Measurements from ENCODE around the gene ANKRD34B.
A peak's percentile ranks its signal among the peaks of the same experiment; 100 is the strongest.
"Not testable (repeated sequence)": the region's sequence is repeated elsewhere in the genome, so short reads cannot be mapped to it uniquely, and the experiment has no call there.

The ANKRD34B gene

DNA sequence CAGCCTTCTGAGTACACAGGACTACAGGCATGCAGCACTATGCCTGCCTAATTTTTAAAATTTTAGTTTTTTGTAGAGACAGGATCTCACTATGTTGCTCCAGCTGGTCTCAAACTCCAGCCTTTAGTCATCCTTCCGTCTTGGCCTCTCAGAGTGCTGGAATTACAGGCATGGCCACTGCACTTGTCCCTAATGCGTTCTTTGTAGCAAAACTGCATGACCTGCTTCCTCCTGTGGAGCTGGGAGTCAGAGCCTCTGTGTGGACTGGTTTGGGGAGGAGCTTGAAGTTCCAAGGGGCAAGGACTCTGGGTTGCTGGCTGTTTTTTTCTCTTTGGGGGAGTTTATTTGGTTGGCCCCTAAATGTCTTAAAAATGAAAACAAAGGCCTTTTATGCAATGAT lies 22.7 kb upstream of the ANKRD34B start:
- FAIRE-seq (no peak), DNase-seq (ENCODE audit: insufficient read length) (no peak)
- no peak for TF ChIP-seq TAF1 (IDR thresholded peaks at IDR 0.05; ENCODE audit: borderline replicate concordance, low read depth, low read length)
- TF ChIP-seq POLR2A (IDR thresholded peaks at IDR 0.05; ENCODE audit: low read depth, low read length): no peak
- no peak for TF ChIP-seq POLR2AphosphoS5 (IDR thresholded peaks at IDR 0.05; ENCODE audit: low read depth, low read length)

- DNase-seq (ENCODE audit: insufficient read length) (no peak), FAIRE-seq (no peak)
- no peak for TF ChIP-seq POLR2A (IDR thresholded peaks at IDR 0.05; ENCODE audit: low read depth, low read length)
- TF ChIP-seq TAF1 (IDR thresholded peaks at IDR 0.05; ENCODE audit: borderline replicate concordance, low read depth, low read length): no peak
- TF ChIP-seq POLR2AphosphoS5 (IDR thresholded peaks at IDR 0.05; ENCODE audit: low read depth, low read length): no peak
These were observed 22.0 kb upstream of the ANKRD34B start for GRCh38 chr5:80592105-80592504.

- DNase-seq (ENCODE audit: insufficient read length): no peak
- no peak for FAIRE-seq
- TF ChIP-seq POLR2A (IDR thresholded peaks at IDR 0.05; ENCODE audit: low read depth, low read length) (no peak), POLR2AphosphoS5 (IDR thresholded peaks at IDR 0.05; ENCODE audit: low read depth, low read length) (no peak), TAF1 (IDR thresholded peaks at IDR 0.05; ENCODE audit: borderline replicate concordance, low read depth, low read length) (no peak)
These were observed 21.3 kb upstream of the ANKRD34B start for GRCh38 chr5:80591352-80591751.

- FAIRE-seq (no peak), DNase-seq (ENCODE audit: insufficient read length) (no peak)
- TF ChIP-seq POLR2AphosphoS5 (IDR thresholded peaks at IDR 0.05; ENCODE audit: low read depth, low read length) (no peak), POLR2A (IDR thresholded peaks at IDR 0.05; ENCODE audit: low read depth, low read length) (no peak), TAF1 (IDR thresholded peaks at IDR 0.05; ENCODE audit: borderline replicate concordance, low read depth, low read length) (no peak)
These were observed 20.7 kb upstream of the ANKRD34B start for GRCh38 chr5:80590766-80591165.

DNA sequence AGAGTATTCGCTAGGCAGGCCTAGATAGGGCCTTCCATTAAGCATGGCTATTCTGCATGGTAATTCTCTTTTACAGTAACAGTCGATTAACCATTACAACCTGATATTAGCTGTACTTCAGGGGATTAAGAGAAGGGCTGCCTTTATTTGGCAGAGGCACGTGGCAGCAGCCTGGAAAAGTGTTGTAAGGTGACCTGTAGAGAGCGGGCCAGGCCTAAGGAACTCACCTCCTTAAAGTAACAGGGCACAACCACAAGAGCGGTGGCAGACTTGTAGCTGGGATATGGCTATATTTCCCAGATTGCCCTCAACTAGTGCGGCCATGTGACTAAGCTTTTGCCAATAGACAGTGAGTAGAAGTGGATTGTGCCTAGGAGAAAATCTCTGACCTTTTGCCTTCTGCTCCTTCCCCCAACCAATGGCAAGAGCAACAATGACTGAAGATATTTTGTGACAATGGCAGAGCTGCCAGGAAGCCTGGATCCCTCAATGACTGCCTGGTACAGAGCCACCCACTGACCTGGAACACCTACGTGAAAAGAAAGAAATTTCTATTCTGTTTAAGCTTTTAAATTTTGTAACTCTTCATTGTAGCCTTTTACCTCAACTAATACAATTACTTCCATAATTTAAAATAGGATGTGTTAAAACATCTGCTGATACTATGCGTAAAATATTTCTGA lies 18.9 kb upstream of the ANKRD34B start:
- DNase-seq (ENCODE audit: insufficient read length) (no peak), FAIRE-seq (no peak)

GRCh38 chr5:80584770-80585169 lies 14.7 kb upstream of the ANKRD34B start:
- DNase-seq (ENCODE audit: insufficient read length) (no peak), FAIRE-seq (no peak)
- TF ChIP-seq POLR2AphosphoS5 (IDR thresholded peaks at IDR 0.05; ENCODE audit: low read depth, low read length): no peak
- no peak for TF ChIP-seq POLR2A (IDR thresholded peaks at IDR 0.05; ENCODE audit: low read depth, low read length)

More for the DNA sequence above, 18.9 kb upstream of the ANKRD34B start:
- TF ChIP-seq TAF1 (IDR thresholded peaks at IDR 0.05; ENCODE audit: borderline replicate concordance, low read depth, low read length) (no peak), POLR2A (IDR thresholded peaks at IDR 0.05; ENCODE audit: low read depth, low read length) (no peak), POLR2AphosphoS5 (IDR thresholded peaks at IDR 0.05; ENCODE audit: low read depth, low read length) (no peak)

DNA sequence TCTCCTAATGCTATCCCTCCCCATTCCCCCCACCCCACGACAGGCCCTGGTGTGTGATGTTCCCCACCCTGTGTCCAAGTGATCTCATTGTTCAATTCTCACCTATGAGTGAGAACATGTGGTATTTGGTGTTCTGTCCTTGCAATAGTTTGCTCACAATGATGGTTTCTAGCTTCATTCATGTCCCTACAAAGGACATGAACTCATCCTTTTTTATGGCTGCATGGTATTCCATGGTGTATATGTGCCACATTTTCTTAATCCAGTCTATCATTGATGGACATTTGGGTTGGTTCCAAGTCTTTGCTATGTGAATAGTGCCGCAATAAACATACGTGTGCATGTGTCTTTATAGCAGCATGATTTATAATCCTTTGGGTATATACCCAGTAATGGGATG lies 10.2 kb upstream of the ANKRD34B start:
- DNase-seq (ENCODE audit: insufficient read length); FAIRE-seq: not testable (repeated sequence)

GRCh38 chr5:80579050-80579449 lies 9.0 kb upstream of the ANKRD34B start:
- TF ChIP-seq POLR2A (IDR thresholded peaks at IDR 0.05; ENCODE audit: low read depth, low read length) (no peak), TAF1 (IDR thresholded peaks at IDR 0.05; ENCODE audit: borderline replicate concordance, low read depth, low read length) (no peak), POLR2AphosphoS5 (IDR thresholded peaks at IDR 0.05; ENCODE audit: low read depth, low read length) (no peak)
- FAIRE-seq (no peak), DNase-seq (ENCODE audit: insufficient read length) (no peak)

DNA sequence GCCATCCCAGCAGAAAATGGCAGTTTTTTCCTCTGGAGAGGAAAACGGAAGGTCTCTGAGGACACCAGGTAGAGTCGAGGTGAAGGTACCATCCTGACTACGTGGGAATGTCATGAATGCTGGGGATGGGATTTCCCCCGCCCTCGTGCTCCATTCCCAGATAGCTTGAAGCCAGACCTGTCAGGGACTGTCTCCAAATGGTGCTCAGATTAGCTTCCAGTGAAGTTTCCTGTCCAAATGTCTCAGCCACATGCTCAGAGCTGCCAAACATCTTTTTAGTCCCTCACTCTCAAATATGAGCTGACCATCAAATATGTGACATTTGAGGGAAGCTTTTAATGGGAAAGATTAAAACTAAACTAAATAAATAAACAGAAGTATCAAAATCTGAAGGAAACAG lies 7.6 kb upstream of the ANKRD34B start:
- TF ChIP-seq TAF1 (IDR thresholded peaks at IDR 0.05; ENCODE audit: borderline replicate concordance, low read depth, low read length): no peak
- no peak for TF ChIP-seq POLR2A (IDR thresholded peaks at IDR 0.05; ENCODE audit: low read depth, low read length)
- DNase-seq (ENCODE audit: insufficient read length) (no peak), FAIRE-seq (no peak)

GRCh38 chr5:80576383-80576782 lies 6.3 kb upstream of the ANKRD34B start:
- FAIRE-seq (no peak), DNase-seq (ENCODE audit: insufficient read length) (no peak)
- no peak for TF ChIP-seq POLR2AphosphoS5 (IDR thresholded peaks at IDR 0.05; ENCODE audit: low read depth, low read length)
- TF ChIP-seq TAF1 (IDR thresholded peaks at IDR 0.05; ENCODE audit: borderline replicate concordance, low read depth, low read length): no peak
- TF ChIP-seq POLR2A (IDR thresholded peaks at IDR 0.05; ENCODE audit: low read depth, low read length): no peak

DNA sequence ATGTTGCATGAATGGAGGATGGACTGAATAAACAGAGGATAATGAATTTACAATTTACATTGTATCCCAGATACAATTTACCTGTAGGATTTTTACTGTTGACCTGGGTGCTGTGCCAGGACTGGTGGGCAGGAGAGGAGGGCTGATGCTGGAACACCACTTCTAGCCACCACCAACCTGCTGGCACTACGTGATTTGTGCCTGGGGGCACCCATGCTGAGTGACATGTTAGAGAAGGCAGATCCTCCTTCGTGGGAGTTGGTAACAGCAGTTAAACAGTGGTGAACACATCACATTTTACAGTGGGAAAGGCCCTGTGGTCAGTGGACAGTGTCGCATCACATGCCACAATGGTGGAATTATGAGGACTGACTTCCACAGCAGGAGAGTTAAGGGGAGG lies 3.0 kb upstream of the ANKRD34B start:
- DNase-seq (ENCODE audit: insufficient read length): no peak
- FAIRE-seq: no peak
- TF ChIP-seq POLR2A (IDR thresholded peaks at IDR 0.05; ENCODE audit: low read depth, low read length): no peak
- TF ChIP-seq POLR2AphosphoS5 (IDR thresholded peaks at IDR 0.05; ENCODE audit: low read depth, low read length): no peak
- TF ChIP-seq TAF1 (IDR thresholded peaks at IDR 0.05; ENCODE audit: borderline replicate concordance, low read depth, low read length): no peak

GRCh38 chr5:80569086-80569960 lies 757 bp downstream of the ANKRD34B start:
- no peak for FAIRE-seq
- peak; percentile 21 for DNase-seq (ENCODE audit: insufficient read length)

More at GRCh38 chr5:80569086-80569960, 757 bp downstream of the ANKRD34B start:
- TF ChIP-seq TAF1 (IDR thresholded peaks at IDR 0.05; ENCODE audit: borderline replicate concordance, low read depth, low read length): no peak
- TF ChIP-seq POLR2A (IDR thresholded peaks at IDR 0.05; ENCODE audit: low read depth, low read length): no peak
- no peak for TF ChIP-seq POLR2AphosphoS5 (IDR thresholded peaks at IDR 0.05; ENCODE audit: low read depth, low read length)

All from GM12892 (cell line).